Activated T-cell treated with anti-CD3 and anti-CD28 coated beads, Interleukin-2, amount 50 U/mL, for 48 hours (primary cell): ENCODE data around the gene HOXC5.

Experiments
- DNase-seq, 2 experiments: peaks; one replicate each; pipeline ENCODE4 v3.0.0-alpha.2; 2020

Gene HOXC5

DNA sequence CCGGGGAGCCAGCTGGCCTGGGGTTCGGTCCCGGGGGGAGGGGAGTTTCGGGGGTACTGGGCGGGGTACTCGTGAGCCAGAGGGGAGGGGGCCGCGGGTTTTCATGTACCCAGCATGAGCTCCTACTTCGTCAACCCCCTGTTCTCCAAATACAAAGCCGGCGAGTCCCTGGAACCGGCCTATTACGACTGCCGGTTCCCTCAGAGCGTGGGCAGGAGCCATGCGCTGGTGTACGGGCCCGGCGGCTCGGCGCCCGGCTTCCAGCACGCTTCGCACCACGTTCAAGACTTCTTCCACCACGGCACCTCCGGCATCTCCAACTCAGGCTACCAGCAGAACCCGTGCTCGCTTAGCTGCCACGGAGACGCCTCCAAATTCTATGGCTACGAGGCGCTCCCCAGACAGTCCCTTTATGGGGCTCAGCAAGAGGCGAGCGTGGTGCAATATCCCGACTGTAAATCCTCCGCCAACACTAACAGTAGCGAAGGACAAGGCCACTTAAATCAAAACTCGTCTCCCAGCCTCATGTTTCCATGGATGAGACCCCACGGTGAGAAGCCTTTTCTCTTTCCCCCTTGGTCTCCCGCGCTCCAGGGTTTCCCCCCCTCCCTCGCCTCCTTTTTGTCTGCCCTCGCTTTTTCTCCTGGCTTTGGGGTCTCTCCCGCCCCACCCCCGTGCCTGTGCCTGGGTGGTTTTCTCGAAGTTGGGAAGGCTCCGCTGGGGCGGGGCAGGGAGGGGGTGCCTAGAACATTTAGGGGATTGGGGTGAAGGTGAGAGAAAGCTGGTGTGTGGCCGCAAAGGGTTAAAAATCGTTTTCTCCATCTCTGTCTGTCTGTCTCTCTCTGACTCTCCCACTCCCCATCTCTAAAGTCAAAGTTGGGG, 23.4 kb upstream of the HOXC5 start:
- DNase-seq, result no peak

DNA sequence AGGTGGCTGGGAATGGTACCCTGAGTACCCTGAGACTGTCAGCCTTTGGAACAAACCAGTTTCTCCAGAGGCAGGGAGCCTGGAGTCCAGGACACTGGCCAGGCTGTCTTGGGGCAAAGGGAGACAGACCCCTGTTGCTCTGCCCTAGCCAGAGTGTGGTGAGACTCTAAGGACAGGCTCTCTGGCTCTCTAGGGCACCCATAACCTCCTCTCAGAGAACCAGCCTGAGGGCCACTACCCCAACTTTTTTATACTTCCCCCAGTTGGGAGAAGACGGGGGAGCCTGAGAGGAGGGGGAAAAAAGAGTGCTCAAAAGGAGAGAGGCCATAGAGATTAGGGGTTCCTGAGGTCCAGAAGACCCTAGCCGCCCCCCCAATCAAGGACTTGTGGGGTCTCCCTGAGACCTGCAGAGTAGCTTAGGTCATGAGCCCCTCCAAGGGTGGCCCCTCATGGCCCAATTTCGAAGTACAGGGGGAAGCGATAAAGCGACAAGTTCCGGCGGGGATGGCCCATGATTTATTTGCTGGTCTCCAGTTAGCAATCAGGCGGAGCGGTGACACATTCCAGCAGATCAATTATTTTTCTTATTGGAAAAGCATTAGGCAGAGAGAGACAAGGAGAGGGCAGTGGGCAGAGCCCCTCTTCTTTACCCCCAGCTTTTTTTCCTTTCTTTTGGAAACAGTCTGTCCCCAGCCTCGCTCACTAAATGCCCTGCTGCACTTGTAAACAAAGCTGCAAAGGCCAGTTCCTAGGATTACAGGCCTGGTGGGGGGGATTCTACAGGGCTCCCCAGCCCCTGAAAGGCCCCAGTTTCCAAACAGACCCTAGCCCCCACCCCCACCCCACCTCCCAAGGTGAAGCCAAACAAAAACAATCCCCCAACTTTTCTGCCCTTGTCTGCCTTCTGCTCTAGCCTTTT, 22.5 kb upstream of the HOXC5 start:
- no peak for DNase-seq

DNA sequence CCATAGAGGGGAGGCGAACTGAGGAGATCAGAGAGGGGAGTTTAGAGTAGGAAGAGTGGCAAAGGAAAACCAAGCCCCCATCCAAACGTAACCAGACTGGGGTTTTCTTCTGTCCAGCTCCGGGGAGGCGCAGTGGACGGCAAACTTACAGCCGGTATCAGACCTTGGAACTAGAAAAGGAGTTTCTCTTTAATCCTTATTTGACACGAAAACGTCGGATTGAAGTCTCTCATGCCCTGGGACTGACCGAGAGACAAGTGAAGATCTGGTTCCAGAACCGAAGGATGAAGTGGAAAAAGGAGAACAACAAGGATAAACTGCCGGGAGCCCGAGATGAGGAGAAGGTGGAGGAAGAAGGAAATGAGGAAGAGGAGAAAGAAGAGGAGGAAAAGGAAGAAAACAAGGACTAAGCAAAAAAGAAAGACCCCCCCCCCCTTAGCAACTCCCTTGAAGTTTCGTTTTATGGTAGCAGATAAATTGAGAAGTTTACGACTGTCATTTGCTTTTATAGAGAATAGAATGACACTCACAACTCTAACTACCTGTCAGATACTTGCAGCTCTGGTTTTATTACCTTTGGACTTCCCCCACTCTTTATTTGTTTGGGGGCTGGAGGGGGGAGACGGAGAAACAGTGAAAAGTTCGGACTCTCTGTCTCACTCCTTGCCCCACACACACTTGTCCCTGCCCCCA, 21.7 kb upstream of the HOXC5 start:
- DNase-seq, result no peak

DNA sequence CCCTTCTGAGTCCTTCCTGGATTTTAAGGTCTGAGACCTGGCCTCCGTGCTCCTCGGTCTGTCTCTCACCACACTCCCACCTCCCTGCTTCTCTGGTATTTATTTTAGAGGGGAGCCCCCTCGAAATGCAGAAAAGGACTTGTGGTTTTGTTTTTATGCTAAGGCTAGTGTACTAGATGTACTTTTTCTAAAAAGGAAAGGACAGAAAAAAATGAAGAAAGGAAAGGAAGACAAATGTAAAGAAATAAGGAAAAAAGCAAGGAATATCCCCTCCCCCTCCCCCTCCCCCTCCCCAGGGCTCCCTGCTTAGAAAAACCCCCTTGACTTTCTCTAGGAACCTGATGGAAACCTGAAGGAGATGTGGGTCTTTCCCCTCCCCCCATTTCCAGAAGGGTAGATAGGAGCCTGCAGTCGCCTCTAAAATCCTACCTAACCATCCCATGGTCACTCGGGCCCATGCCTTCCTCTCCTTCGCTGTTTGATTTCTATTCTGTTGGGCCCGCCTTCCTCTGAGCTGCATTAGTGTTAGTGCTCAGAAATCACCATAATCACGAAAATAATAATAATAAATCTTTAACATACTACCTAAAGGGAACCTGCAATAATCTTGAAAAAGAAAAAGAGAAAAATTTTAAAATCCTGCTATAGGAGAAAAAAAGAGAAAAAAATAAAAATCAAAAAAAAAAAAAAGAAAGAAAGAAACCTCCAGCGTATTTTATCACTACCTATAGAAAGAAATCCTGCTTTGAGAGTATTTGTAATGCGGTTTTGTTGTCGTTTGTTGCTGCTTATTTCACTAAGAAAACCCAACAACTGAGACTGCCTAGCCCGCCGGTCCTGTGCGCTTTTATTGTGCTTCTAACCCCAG, 21.0 kb upstream of the HOXC5 start:
- no peak for DNase-seq

DNA sequence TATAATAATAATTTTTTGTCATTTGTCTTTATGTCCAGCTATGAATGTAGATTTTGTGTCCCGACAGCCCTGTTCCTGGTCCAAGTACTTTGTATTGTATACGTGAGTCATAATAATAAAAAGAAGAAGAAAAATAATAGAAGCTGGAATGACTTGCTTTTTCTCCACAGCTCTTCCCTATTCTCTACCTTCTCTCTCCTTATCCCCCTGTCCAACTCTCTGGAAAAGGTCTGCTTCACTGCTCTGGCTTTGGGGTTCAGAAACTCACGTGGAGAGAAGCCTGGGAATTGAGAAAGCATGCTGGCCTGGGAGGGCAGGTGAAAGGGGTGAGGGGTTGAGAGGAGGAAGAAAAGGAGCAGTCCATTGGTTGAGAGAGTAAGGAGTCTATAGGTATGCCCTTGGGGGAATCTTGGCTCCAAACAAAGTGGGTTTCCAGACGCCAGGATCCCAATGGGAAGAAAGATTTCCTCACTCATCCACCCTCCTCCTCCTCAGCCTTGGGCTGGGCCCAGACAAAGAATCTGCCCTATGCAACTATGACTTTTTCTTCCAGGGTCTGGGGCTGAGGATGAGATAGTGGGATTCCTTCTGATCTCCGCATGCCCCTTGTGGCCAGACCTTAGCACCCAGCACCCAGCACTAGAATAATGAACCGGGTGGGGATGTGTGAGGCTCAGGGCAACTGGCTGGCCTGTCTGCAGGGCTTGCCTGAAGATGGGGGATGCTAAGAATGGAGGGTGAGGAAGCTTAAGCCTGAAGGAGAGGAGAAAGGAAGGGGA, 20.0 kb upstream of the HOXC5 start:
- no peak for DNase-seq

DNA sequence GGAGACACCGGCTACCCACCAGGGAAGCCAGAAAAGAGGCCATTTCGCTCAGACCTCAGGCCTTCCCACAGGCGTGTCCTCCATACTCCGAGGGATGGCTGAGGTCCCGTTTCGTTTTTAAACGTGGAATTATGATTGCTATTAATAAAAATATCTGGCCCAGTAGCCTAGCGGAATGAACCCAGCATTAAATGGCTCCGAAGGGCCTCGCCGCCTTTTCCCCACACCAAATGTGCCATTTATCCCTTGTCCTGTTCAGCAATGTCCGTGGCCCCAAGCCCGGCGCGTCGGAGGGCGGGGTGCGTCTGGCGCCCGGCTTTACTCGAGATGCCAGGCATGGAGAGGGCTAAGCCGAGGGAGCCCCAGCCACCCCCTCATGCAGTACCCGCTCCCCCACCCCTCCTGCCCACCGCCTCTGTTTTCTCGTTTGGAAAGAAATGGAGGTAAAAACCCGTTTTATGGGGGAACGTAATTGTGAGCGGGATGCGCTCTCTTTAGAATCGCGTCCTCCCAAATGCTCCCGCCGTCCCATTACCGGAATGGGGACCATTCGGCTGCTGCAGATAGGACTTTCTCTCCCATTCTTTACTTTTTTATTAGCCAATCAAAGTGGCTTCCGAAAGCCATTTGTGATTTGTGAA, 18.4 kb upstream of the HOXC5 start:
- no peak for DNase-seq

DNA sequence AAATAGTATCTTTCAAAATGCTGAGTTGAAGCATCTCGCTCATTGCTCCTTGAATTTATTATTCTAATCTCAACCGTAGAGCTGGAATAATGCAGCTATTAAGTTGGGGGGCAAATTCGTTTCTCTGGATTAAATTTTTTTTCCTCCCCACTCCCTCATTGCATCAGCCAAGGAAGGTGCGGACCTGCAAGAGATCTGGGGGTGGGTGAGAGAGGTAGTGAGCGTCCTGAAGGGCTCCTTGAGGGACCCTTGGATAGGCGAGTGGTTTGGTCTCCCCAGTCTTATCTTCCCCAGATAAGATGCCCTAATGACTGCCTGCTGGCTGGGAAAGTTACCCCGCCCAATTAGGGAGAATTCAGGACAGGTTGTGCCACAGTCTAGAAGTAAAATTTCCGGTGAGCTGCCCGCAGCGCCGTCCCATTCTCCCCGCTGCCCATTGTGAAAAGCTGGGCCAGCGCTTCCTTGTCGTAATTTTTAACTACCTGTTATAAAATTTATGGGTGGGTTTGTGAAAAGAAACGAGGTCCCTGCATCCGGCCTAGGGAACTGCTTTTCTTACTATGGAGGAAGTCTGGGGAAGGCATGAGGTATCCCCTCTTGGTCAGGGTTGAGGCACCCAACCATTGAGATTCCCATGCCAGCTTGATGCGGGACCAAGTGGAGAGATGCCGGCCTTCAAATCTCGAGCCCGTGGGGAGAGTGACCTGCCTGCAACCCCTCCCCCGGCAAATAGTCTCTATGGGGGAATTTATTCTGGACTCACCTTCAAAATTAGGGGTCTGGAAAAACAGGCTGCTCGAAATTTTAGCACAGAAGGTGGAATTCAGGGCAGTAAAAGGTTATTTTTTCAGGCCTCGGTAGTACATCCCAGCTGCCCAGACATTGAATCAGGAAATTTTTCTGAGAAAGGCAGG, 17.6 kb upstream of the HOXC5 start:
- DNase-seq, result no peak

DNA sequence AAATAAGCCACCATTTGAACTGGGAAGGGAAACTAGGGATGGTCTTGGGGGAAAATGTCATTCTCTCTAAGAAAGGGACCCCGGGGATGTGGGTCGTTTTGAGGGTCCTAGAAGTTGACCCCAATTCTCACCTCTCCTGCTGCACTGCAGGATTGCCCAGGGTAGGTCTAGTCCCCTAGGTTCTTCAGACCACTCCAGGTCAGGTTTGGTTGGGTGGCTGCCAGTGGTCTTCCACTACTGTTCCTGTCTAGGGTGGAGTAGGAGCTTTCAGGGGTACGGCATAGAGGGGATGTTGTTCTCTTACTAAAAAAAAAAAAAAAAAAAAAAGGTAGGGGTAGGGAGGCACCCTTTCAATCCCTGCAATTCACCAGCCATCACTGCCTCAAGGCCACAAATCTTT, 16.8 kb upstream of the HOXC5 start:
- no peak for DNase-seq

DNA sequence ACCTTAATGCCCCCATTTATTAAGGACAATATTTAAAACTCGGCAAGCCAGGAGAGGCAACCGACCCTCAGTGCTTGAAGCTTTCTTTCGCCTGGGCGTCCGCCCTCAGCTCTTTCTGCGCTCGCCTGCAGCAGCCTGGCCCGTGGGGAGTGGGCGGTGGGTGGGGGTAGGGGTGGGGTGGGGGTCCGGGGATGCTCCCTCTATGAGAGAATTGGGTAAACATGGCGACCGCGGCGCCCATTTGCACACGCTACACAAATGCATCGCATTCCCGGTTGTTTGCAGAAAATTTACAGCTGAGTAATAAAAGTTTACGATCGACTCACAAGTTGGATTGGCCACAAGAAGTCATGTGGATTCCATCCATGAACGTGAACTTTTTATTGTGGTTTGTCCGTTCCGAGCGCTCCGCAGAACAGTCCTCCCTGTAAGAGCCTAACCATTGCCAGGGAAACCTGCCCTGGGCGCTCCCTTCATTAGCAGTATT, 16.3 kb upstream of the HOXC5 start:
- no peak for DNase-seq

DNA sequence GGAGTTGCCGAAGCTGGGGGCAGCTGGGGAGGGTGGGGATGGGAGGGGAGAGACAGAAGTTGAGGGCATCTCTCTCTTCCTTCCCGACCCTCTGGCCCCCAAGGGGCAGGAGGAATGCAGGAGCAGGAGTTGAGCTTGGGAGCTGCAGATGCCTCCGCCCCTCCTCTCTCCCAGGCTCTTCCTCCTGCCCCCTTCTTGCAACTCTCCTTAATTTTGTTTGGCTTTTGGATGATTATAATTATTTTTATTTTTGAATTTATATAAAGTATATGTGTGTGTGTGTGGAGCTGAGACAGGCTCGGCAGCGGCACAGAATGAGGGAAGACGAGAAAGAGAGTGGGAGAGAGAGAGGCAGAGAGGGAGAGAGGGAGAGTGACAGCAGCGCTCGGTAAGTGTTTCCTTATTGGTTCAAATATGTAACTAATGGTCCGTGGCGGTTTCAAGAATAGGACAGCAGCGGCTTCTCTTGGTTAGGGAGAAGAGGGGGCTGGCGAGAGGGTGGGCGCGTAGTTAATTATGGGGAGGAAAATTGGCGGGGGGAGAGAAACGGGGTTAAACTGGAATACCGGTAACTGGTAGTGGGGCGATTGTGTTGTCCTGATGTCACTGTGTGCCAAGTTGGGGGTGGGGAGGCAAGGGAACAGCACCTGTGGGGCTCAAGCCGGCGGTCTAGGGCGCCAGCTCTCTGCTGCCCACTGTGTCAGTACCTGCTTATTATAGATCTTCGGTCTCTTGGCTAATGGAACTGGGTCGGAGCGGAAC, 15.6 kb upstream of the HOXC5 start:
- peak in 1 of 2 experiments; percentile 18 for DNase-seq

DNA sequence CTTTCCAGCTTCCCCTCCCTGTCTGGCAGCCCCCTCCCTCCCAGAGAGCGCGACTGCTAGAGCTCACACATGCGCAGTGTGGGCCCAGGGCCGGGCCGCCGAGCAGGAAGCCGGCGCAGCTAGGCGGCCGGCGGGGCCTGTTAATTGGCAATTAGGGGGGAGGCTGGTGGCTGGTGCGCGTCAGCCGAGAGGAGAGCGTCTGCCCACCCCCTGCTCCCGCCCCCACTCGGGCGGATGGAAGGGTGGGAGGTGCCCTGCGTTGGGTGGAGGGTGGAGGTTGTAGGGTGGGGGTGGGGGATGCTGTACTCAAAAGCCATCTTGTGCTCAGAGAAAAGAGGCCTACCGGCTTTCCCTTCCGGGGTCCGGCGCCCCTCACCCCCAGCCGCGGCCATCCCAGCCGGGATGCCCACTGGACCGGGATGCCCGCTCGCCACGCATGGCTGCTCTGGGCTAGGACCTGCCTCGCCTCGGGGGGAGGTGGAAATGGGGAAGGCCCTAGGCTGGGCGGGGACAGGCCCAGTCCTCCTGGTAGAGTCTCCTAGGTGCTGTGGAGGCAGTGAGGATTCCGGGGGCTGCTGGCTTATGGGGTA, 14.9 kb upstream of the HOXC5 start:
- peak; percentile 78 to 80 for DNase-seq

DNA sequence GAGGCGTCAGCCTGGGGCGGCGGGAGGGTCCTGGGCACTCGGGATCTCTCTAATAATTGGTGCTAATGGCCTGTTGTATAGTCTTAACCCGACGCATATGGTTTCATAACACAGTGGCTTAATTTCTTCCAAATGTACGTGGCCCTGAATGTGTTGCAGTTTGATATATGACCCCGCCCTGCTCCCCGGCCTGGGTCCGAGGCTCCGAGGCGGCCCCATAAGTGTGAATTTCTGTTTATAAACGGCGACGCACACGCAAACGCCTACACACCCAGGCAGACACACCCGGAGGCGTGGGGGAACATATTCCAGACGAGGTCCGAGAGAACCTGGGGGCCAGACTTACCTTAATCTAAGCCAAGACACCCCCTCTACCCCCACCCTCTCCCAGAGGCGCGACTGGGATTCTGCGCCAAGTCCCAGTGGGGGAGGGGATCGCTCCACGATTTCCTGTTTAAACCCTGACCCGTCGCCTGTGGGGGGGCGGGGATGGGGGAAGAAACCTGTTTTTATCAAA, 14.3 kb upstream of the HOXC5 start:
- DNase-seq, result peak in 1 of 2 experiments; percentile 20

DNA sequence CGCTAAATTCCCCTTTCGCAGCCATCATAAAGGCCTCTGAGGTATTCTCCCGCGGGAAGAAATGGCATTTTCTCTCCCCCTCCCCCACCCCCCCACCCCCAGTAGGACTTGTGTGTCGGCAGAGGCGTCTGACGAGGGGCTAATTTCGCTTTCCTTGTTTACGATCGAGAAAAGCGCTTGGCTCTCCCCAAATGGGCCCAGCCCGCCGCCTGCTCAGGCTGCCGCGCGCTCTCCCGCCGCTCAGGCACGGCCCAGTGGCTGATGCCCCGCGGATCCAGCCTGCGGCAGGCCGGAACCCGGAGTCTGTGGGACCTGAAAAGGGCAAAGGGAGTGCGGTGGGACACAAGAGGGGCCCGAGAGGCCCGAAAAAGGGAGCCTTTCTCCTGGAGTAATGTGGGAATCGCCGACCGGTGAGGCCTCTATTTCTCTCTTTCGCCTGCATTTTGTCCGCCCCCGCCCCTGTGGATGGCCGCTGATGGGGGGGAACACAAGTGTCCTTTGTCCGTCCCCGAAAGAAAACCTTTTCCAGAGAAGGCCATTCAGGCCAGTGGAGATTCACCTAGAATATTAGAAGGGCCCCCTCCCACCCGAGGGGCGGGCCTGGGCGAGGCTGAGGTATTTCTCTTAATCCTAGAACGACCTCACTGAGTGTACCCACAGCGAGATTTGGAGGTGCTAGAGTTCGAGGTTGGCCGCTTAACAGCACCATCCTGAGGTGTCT, 13.6 kb upstream of the HOXC5 start:
- DNase-seq, result no peak

DNA sequence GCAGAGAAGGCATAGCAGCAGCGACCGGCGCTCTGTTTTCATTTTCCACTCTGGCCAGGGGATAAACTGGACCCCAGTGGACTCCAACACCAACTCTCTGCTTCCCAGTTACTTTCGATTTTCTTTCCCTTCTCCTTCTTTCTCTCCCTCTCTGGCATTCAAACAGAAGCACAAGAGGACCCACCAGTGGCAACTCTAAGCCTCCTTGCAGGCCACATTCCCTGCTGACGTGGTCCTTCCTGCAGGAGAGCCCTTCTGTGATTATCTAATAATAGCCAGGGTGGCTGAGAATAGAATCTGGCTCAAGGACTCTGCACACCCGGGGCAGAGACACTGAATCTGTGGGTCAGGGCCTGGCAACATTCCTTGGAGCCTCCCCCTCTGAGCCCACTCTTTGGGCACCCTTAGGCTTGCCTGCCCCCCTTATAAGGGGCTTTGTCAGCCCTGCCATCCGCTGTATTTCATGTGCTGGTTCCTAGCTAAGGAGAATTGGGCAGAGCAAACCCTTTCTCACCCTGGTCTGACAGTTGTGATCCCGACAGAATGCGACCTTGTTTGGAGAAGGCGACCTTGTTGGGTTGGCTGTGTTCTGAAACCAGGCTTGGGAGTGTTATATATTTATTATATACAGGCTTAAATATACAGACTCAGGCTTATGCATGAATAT, 12.8 kb upstream of the HOXC5 start:
- no peak for DNase-seq

DNA sequence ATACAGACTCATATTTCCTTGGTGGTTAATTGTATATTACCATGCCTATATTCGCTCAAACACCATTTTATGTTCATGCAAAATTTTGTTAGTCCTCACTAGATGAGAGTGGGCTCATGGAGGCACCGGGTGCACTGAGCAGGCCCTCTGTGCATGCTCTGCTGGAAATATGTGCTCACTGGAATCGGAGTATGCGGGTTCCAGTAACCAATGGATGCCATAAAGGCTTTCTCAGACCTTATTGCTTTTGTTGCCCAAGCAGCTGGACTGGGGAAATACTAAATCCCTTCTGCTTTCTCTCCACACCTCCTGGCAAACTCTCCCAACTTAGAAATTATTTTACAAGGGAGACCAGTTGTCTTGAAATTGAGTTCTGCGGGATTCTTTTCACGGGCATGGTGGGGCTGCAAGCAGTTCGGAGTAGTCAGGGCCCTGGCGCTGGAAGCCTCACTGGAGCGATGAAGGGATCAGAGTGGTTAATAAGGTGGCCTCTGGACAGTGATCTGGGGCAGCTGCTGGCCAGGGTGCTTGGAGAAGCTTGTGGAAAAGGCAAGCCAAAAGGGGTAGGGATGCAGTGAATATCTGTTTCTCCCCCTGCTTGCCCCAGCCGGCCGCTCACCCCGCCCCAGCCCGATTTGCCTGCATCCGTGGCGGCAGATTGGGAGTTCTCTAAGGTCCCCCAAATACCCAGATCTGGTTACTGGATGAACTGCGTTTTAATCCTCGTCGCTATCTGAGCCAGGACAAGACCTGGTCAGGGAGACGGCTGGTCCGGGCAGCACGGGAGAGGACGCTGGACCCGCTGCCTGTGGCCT, 12.1 kb upstream of the HOXC5 start:
- no peak for DNase-seq

DNA sequence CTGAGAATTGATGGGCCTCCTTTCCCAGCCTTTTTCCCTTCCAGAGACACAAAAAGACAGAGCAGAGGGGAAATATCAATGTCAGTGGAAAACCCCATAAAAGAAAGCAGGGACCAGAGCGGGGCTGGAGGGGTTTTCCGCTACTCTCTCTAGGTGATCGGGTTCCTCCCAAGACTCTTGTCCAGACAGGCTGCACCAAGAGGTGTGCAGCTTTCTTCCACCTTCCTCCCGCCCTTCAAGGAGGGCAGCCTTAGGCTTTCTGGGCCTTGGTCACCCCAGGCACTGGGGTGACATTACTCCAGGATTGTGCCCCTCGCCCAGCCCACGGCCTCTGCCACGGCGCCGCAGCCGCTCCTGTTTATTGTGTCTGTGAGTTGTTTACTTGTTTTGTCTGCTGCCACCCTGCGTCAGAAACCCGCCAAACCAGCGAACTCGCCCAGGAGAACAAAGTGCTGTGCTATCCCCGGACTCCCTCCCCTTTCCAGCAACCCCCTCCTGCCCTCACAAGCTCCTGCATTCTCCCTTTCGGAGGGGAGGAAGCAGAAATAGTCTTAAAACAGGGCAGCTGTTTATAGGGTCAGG, 11.3 kb upstream of the HOXC5 start:
- DNase-seq, result no peak
